HEK293T (cell line): ENCODE results near the gene KLHL17.
A peak's percentile ranks its signal among the peaks of the same experiment; 100 is the strongest.

Experiments
- CTCF ChIA-PET: fragments of 350-600 bp; formaldehyde crosslinking; extraction: SDS; loops from one replicate; lab custom pipeline; 2021; ENCODE audit warnings: antibody characterized with exemption, inconsistent platforms; lab: Yijun Ruan, JAX
- POLR2A ChIA-PET: fragments of 350-600 bp; formaldehyde crosslinking; extraction: SDS; loops from one replicate; lab custom pipeline; 2020; ENCODE audit warnings: antibody characterized with exemption, inconsistent platforms; lab: Yijun Ruan, JAX
- DNase-seq: peaks from one replicate; pipeline ENCODE4 v3.0.0; 2012; ENCODE audit warnings: mixed read lengths; ENCODE audit errors: extremely low spot score
- ARNT ChIP-seq: fragments of 450-650 bp; IDR thresholded peaks from 2 replicates; pipeline ENCODE4 v1.6.1; 2017; ENCODE audit warnings: mild to moderate bottlenecking
- BHLHE40 ChIP-seq: fragments of 450-650 bp; IDR thresholded peaks from 2 replicates; pipeline ENCODE4 v1.6.1; 2016; ENCODE audit warnings: mild to moderate bottlenecking, moderate library complexity, borderline replicate concordance
- CTBP1 ChIP-seq: fragments of 450-650 bp; IDR thresholded peaks from 2 replicates; pipeline ENCODE4 v1.6.1; 2016; ENCODE audit warnings: borderline replicate concordance
- ELF4 ChIP-seq: fragments of 450-650 bp; IDR thresholded peaks from 2 replicates; pipeline ENCODE4 v1.6.1; 2017; ENCODE audit warnings: antibody characterized with exemption
- FOXA1 ChIP-seq: fragments of 450-650 bp; IDR thresholded peaks from 2 replicates; pipeline ENCODE4 v1.6.1; 2016; ENCODE audit warnings: mild to moderate bottlenecking
- FOXK2 ChIP-seq: fragments of 450-650 bp; IDR thresholded peaks from 2 replicates; pipeline ENCODE4 v1.6.1; 2016; ENCODE audit warnings: mild to moderate bottlenecking
- FOXM1 ChIP-seq: fragments of 450-650 bp; IDR thresholded peaks from 2 replicates; pipeline ENCODE4 v1.6.1; 2017; ENCODE audit warnings: mild to moderate bottlenecking, borderline replicate concordance
- HDGF ChIP-seq: fragments of 450-650 bp; IDR thresholded peaks from 2 replicates; pipeline ENCODE4 v1.6.1; 2017; ENCODE audit warnings: antibody characterized with exemption, borderline replicate concordance
- L3MBTL2 ChIP-seq: fragments of 450-650 bp; conservative IDR thresholded peaks from 2 replicates; pipeline ENCODE4 v1.6.1; 2016; ENCODE audit warnings: mild to moderate bottlenecking
- LEF1 ChIP-seq: fragments of 450-650 bp; IDR thresholded peaks from 2 replicates; pipeline ENCODE4 v1.6.1; 2017; ENCODE audit warnings: mild to moderate bottlenecking, borderline replicate concordance
- NFRKB ChIP-seq: fragments of 450-650 bp; IDR thresholded peaks from 2 replicates; pipeline ENCODE4 v1.6.1; 2016; ENCODE audit warnings: mild to moderate bottlenecking, moderate library complexity
- PKNOX1 ChIP-seq: fragments of 450-650 bp; IDR thresholded peaks from 2 replicates; pipeline ENCODE4 v1.6.1; 2016
- SP1 ChIP-seq: fragments of 450-650 bp; IDR thresholded peaks from 2 replicates; pipeline ENCODE4 v1.6.1; 2017
- TARDBP ChIP-seq: fragments of 450-650 bp; IDR thresholded peaks from 2 replicates; pipeline ENCODE4 v1.6.1; 2016
- ZNF384 ChIP-seq: fragments of 450-650 bp; IDR thresholded peaks from 2 replicates; pipeline ENCODE4 v1.6.1; 2016

Gene KLHL17

DNA sequence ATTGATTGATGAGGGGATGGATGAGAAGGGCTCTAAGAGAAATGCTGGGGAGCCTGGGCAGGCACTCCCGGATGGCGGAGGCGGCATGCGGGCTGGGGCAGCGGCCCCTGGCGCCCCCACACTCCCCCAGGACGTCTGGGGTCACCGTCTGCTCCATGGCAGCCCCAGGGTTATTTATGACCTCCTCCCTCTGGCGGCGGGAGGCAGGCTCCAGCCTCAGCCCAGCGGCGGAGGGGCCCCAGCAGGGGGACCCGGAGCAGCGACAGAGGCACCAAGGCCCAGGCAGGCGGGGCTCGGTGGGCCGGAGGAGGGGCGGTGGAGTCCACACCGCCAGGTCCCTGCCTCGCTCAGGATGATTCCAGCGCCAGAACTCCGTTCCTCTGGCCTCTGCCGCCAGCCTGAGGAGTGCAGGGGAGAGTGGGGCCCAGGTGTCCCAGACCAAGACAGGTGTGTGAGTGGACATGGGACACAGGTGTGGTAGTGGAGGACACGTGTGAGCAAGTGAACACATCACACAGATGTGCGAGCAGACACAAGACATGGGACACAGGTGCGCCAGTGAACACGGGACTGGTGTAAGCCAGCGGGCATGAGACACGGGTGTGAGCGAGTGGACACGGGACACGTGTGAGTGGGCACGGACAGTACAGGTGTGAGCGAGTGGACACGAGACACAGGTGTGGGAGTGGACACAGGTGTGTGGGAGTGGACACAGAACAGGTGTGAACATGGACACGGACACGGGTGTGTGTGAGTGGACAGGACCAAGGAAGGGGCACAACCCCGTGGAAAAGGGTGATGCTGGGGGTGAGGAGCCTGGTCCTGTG lies 39.2 kb upstream of the KLHL17 start:
- TF ChIP-seq TARDBP = peak; percentile 59; the same call in 1 of the 2 replicates
- TF ChIP-seq ARNT = no peak
- TF ChIP-seq FOXA1 = no peak
- TF ChIP-seq ELF4 = no peak
- TF ChIP-seq FOXK2 = no peak
- no peak for TF ChIP-seq NFRKB
- TF ChIP-seq FOXM1 = peak; percentile 65; the same call in 1 of the 2 replicates
- TF ChIP-seq LEF1 = no peak
- TF ChIP-seq ZNF384 = no peak
- peak; percentile 95 for TF ChIP-seq PKNOX1
- TF ChIP-seq BHLHE40 = no peak
- DNase-seq = peak; percentile 79
- ChIA-PET POLR2A (interaction anchor here (1.9 to 5.2 kb wide), 2 partner anchors 16 to 19 kb away, joined by 6 to 61 read pairs; no protein-coding TSS in a partner anchor), CTCF (interaction anchor here (0.7 to 0.9 kb wide), 2 partner anchors 17 to 21 kb away, joined by 3 read pairs; no protein-coding TSS in a partner anchor)

- TF ChIP-seq FOXM1 (peak; percentile 92), ARNT (peak; percentile 39; the same call in 1 of the 2 replicates), CTBP1 (no peak)
These were observed 37.0 kb upstream of the KLHL17 start, which contains the start of gene SAMD11 for GRCh38 chr1:923131-923990. Gene SAMD11 (plus strand): TSS chr1:923923. CDS start chr1:924432, 509 bp downstream.

DNA sequence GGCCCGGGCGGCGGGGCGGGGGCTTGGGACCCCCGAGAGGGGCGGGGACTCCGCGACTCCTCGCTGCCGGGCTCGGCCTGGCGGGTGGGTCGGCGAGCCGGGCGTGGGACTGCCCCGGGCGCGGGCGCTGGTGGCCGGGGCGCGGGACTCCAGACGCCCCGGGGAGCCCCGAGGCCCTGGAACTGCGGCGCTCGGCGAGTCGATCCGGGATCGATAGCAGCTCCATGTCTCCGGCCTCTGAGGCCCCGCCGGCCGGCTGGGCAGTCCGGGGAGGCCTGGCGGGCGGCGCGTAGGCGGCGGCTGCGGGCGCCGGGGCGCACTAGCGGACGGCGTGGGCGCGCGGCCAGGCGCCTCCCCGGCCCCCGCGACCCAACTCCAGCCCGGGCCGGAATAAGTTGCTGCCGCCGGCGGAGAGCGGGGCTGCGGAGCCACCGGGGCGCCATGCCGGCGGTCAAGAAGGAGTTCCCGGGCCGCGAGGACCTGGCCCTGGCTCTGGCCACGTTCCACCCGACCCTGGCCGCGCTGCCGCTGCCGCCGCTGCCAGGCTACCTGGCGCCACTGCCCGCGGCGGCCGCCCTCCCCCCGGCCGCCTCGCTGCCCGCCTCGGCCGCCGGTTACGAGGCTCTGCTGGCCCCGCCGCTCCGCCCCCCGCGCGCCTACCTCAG lies 36.3 kb upstream of the KLHL17 start:
- no peak for DNase-seq
- ChIA-PET POLR2A (interaction anchor here (3.0 kb wide), 1 partner anchor 18 kb away, joined by 28 read pairs; no protein-coding TSS in a partner anchor), CTCF (interaction anchor here (1.0 kb wide), 1 partner anchor 16 kb away, joined by 3 read pairs; no protein-coding TSS in a partner anchor)
- TF ChIP-seq LEF1 = no peak
- no peak for TF ChIP-seq FOXM1
- no peak for TF ChIP-seq SP1
- no peak for TF ChIP-seq TARDBP
- no peak for TF ChIP-seq ZNF384
- TF ChIP-seq BHLHE40 = no peak
- no peak for TF ChIP-seq ARNT
- TF ChIP-seq NFRKB = no peak
- no peak for TF ChIP-seq FOXA1
- TF ChIP-seq PKNOX1 = no peak
- TF ChIP-seq ELF4 = no peak
- no peak for TF ChIP-seq L3MBTL2

More at GRCh38 chr1:923131-923990, 37.0 kb upstream of the KLHL17 start, which contains the start of gene SAMD11:
- POLR2A ChIA-PET = interaction anchor here (0.6 to 3.0 kb wide), 4 partner anchors 10 to 43 kb away, joined by 3 to 28 read pairs (median 4); partner anchors contain the start of gene PLEKHN1
- DNase-seq = peak; percentile 58
- CTCF ChIA-PET = interaction anchor here (1.0 kb wide), 2 partner anchors 15 to 17 kb away, joined by 3 to 5 read pairs; no protein-coding TSS in a partner anchor

DNA sequence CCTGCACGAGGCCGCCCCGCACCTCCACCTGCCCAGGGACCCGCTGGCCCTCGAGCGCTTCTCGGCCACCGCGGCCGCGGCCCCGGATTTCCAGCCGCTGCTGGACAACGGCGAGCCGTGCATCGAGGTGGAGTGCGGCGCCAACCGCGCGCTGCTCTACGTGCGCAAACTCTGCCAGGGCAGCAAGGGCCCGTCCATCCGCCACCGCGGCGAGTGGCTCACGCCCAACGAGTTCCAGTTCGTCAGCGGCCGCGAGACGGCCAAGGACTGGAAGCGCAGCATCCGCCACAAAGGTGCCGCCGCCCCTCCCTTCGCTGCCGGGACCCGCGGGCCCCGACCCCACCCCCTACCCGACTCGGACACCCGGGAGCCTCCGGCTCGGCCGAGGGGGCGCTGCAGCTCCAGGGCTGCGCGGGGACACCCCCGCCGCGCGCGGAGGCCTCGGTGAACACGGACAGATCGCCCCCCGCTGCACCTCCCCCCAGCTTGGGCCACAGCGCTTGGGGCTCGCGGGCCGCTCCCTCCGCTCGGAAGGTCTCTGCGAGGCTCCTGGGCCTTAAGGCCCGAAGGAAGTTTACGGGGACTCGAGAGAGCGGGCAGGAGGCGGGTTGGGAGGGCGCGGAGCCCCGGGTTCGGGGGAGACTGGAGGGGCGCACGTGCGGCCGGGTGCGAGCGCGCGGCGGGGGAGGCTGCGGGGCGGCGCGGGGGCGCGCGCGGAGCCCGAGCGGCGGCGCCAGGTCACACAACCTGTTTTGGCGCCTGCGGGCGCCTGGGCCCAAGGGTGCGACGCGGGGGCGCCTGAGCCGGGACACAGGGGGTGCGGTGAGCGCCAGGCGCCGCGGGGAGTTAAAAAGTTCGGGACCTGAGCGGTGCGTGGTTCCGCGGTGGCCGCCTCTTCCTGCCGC lies 35.5 kb upstream of the KLHL17 start:
- ChIA-PET CTCF (interaction anchor here (1.0 kb wide), 1 partner anchor 15 kb away, joined by 3 read pairs; no protein-coding TSS in a partner anchor), POLR2A (interaction anchor here (3.0 kb wide), 1 partner anchor 17 kb away, joined by 28 read pairs; no protein-coding TSS in a partner anchor)
- TF ChIP-seq SP1 (no peak), CTBP1 (no peak), BHLHE40 (no peak), FOXK2 (no peak), PKNOX1 (no peak), HDGF (no peak), FOXA1 (no peak), LEF1 (no peak), ARNT (no peak), TARDBP (no peak)
- DNase-seq = peak; percentile 38
